HG03354 (cell line): ENCODE data around the gene CYREN.

Experiments
- ATAC-seq: cut with Tn5 transposase; IDR thresholded peaks from one replicate; pipeline ENCODE4 v1.9.1; 2021; ENCODE audit warnings: mild to moderate bottlenecking; ENCODE audit not compliant: unreplicated experiment, poor library complexity, severe bottlenecking

The CYREN gene

GRCh38 chr7:135121868-135122267 is 48.6 kb downstream of the CYREN start:
- no peak for ATAC-seq

- ATAC-seq, result no peak
Observed at GRCh38 chr7:135117096-135117495, 53.4 kb downstream of the CYREN start.
